SW 1271 (cell line): ENCODE data around the gene ZSCAN29.

ENCODE experiments used
- DNase-seq, 2 experiments: peaks; one replicate each; lab custom pipeline; 2025; lab: John Stamatoyannopoulos, UW

Gene ZSCAN29

DNA sequence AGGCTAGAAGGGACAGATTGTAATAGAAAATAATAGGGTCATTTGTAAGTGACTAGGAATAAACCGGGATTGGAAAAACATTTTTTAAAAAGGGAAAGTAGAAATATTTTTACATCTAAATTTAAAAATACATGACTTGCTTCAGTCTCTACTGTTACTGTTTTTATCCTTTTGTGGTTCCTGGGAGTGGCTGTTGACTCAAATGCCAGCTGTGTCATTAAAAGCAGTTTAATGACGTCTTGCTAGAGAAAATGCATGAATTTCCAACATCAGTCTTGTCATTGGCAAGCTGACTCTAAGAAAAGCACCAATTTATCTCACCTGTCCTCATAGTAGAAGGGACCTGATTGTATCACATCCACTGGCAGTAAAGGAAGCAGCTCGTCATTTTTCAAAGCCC, 23.7 kb downstream of the ZSCAN29 start:
- DNase-seq: no peak

DNA sequence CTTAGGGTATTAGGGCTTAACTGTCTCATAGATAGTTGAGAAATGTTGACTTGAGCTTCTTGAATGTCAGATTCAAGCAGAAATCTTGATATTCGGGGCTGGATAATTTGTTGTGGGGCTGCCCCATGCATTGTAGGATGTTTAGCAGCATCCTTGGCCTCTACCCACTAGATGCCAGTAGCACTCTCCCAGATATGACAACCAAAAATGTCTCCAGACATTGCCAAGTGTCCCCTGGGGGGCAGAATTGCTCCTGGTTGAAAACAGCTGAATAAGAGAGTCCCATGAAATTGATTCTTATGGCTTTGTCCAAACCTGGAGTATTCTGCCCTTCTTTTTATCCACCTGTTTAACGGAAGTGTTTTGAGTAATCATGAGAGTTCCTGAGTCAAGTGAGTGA, 24.5 kb downstream of the ZSCAN29 start:
- DNase-seq: peak in 1 of 2 experiments; percentile 4

DNA sequence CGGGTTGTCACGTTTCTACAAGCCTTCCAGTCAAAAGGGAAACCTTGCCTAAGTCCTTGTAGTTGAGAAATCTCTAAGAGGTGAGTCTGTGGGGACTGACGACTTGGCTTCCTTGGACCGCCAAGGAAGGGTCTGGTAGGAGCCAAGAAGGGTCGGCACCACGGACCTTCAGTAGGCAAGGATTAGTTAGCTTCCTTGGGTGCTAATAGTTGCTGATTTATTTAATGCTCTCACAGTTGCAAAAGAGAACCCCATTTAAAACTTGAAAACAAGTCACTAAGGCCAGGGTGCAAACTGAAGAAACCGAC, 40.1 kb downstream of the ZSCAN29 start:
- DNase-seq: no peak

DNA sequence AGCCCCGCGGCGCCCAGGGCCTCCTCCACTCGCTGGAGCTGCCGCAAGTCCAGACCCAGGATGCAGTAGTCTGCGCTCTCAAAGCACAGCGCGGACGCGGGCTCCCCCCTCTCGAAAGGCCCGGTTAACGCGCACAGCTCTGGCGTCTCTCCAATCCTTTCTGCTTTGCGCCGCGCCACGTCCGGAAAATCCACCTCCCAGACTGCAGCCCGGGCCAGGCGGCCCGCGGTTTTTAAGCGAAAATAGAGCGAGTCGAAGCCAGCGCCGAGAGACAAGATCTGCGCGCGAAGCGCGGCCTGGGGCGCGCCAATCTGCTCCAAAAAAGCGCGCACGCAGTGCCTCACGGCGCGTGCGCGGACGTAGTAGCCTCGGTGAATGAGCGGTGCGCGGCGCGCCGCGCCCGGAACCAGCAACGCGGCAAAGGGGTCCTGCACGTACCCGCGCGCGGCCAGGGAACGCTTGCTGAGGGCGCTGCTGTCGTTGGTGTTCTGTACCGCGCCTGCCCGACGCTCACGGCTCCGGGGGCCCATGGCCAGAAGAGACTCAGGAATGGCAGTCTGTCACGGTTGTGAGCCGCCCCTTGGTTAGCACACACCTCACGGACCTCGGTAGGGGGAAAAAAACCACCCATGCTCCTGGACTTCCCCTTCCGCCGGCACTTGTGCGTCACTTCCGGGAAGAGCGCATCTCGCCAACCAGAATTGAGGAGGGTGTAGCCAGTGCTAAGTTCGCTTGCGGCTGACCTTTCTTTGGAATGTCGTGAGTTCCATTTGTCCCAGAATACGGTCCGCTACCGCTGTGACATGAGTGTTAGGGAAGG, 40.7 kb downstream of the ZSCAN29 start, which contains the start of gene LCMT2:
LCMT2 (minus strand) TSS at position 614 of the 820 bp plus-strand sequence; CDS start at position 530, 84 bp downstream.
- DNase-seq: peak; percentile 86 to 89

DNA sequence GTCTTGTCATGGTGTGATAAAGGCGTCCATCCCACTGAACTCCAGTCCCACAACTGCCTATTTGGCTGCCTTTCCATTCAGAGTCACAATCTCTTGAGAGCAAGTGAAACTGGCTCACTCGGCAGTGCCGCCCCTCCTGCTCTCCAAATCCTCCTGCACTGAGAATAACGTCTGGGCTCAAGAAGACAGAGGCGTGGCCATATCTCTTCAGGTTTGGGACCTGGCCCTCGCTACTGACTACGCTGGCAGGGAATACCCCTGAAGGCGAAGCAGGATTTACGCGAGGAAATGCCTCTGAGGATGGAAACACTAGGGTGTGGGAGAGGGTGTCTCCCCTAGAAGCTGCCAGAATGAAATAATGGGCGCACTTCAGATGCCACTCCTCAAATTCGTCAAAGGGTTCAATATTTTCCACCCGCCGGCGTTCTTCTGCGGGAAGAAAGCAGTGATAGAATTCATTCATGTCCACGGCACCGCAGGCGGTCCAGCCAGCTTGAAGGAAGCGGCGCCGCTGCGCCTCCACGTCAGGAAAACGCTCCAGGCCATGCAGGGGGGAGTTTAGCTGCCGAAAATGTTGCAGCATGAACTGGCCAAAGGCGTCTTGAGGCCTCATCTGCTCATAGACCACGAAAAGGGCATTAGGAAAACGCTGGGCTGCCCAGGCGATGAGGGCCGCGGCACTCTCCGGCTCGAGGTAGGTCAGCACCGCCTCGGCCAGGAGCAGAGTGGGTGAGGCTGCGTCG, 41.5 kb downstream of the ZSCAN29 start:
- DNase-seq: no peak

DNA sequence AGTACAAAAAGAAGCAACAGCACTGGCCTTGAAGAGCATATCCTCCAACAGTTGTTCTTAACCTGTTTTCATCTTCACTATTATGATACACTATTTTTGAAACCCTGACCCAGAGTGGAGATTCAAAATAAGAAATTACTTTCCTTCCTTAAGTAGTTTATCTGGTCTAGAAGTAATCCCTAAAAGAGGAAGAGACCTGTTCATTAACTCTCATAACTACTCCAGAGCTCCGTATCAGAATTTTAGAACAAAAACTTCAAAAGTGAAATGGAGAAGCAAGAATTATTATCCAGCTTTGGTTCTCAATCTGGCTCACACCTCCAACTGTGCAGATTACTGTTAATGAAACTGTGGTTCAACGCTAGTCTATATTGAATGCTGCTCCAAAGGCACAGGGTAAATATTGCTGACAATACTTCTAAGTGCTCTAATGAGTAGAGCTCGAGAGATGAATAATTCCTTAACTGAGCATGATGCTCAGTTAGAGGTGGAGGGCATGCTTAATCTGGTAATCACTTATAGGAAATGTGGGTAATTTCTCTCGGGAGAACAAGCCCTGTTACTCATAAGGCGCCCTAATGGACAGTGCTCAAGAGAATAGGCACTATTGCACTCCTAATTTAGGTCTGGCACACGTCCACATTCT, 45.7 kb downstream of the ZSCAN29 start:
- DNase-seq: no peak

DNA sequence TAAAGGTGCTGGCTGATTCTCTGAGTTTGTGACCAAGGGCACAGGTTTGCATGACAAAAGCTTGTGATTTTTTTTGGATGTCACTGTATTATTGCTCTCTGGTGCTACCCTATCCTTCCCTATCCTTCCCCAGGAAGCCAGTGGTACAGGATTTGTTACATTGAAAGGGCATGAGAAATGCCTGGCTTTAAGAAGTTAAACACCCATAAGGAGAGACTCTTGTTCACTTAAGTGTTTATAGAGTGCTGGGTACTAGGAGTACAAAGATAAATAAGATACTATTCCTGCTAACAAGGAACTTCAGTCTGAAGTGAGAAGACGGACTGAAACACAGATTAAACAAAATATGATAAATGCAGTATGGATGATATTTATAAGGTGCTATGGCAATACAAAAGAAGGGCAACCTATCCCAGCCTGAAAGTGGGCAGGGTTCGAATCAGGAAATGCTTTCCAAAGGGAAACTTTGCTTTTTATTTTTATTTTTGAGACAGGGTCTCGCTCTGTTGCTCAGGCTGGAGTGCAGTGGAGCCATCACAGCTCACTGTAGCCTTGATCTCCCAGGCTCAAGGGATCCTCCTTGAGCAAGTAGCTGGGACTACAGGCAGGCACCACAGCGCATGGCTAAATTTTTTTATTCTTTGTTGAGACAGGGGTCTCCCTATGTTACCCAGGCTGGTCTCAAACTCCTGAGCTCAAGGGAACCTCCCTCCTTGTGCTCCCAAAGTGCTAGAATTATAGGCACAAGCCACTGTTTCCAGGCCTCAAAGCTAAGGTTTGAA, 51.7 kb downstream of the ZSCAN29 start:
- DNase-seq: no peak

DNA sequence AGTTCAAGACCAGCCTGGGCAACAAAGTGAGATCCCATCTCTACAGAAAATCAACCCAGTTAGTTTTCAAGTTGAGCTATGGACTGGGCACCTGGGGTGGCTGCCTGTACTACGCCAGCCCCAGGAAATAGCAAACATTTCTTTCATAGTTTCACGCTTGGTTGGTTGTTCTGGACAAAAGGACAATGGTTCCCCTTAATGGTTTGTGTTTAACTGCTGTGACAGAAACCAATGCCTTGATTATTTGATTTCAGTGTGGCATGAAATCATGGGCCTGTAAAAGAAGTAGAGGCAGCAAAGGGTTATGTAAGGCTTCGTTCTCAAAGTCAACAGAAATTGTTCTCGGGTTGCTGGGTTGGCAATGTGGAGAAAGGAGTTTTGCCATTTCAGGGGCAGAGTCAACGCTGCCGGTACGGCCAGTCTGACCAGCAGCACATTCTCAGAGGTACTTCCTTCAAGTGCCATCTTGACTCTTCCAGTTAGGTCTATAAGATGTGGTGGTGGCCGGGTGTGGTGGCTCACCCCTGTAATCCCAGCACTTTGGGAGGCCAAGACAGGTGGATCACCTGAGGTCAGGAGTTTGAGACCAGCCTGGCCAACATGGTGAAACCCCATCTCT, 53.2 kb downstream of the ZSCAN29 start:
- DNase-seq: no peak

DNA sequence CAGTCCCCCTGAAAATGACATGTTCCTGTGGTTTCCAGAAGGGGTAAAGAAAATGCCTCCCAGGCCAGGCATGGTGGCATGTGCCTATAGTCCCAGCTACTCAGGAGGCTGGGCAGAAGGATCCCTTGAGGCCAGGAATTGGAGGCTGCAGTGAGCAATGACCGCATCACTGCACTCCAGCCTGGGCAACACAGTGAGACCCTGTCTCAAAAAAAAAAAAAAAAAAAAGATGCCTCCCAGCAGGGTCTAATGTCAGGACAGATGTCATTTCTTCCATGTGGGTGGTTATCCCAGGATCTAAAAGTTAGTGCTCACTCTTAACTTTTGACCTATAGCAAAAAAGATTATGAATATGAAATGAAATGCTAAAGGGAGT, 53.9 kb downstream of the ZSCAN29 start:
- no peak for DNase-seq

DNA sequence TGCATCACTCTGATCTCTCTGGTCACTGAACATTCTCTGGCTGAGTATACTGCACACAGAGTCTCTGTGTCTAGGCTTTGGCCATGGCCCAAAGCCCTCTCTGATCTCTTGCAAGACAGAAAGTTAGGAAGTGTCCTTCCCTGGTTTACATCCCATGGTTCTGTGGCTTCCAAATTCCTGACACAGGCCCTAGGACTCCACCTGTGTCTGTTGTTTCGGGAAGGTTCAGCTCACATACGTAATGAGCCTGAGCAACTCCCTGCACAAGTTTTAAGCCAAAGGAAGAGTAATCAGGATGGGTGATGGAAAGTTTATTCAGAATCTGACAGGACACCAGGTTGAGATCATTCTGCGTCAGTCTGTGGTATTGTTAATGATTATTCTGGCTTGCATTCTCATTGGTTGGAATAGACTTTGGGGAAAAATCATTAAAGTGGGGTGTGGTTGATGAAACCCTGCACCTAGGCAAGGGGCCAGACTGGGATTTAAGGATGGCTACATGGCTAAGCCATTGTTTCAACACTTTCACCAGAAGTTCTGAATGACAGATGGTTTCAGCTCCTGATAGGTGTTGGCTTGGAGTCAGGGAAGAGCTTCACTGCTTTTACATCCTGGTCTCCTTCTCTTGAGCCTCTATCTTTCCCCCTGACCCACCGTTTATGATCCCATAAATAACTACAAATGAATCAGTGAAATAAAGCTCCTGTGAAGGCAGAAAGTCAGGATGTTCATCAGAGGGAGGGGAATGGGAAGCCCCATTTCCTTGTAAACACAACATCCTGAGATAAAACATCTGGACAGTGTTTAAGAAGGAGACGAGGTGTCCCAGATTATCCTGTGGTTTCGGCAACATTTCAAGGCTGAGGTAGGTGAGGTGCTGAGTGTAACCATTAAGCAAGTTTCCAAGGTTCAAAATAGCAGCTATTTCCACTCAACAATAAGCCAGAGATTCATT, 54.5 kb downstream of the ZSCAN29 start:
- no peak for DNase-seq

DNA sequence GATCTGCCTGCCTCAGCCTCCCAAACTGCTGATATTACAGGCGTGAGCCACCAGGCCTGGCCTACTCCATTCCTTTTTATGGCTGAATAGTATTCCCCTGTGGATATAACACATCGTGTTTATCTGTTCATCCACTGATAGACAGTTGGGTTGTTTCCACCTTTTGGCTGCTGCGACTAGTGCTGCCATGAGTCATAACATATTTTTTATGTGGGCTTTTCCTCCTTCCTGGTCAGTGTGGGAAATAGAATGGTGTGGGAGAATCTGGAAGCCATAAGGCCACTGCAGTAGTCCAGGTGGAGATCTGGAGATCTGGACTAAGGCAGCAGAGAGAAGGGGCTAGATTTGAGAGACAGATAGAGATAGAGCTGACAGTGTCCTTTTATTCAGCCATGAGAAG, 56.7 kb downstream of the ZSCAN29 start:
- no peak for DNase-seq

DNA sequence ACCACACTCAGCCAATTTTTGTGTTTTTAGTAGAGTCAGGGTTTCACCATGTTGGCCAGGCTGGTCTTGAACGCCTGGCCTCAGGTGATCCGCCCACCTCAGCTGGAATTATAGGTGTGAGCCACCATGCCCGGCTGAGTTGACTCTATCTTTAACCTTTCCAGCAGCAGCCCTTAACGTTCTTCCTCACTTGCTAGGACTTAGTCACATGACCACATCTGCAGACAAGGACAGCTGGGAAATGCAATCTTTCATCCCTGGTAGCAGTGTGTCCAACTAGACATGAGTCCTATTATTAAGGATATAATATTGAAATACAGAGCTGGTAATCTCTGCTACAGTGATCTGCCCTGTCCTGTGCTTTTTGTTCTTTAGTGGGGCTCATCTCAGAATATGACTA, 58.5 kb downstream of the ZSCAN29 start:
- no peak for DNase-seq
